ENCODE results near the gene HYAL4.

DNA sequence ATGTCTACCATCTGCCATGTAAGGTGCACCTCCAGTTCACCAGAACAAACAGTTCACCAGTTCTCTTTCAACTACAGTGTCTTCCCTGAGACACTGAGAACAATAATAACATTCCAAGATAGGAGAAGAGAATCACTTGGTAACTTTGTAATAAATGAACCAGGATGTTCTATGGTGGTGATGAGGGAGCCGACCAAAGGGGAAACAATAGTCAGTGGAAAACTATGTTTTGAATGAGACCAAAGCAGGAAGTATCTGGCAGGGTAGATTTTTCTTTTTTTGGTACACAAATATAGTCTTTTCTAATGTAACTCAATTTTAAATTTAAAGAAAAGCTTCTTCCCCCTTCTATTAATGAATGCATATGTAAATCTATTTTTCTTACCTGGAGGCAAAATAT, 20.0 kb downstream of the HYAL4 start:
- TF ChIP-seq CTCF (conservative IDR thresholded peaks at IDR 0.05; ENCODE audit: low read depth, low read length) (no peak), EZH2 (IDR thresholded peaks at IDR 0.05; ENCODE audit: borderline replicate concordance, low read depth, low read length, poor library complexity, severe bottlenecking) (no peak)
